ENCODE data around the gene MYZAP. TPM values are rescaled to one million over a fixed set of nuclear protein-coding genes. Genes with fewer than 3 reads are reported as not detected.

Gene MYZAP
- total RNA-seq, 1 experiment from 2014 or later, result not detected

DNA sequence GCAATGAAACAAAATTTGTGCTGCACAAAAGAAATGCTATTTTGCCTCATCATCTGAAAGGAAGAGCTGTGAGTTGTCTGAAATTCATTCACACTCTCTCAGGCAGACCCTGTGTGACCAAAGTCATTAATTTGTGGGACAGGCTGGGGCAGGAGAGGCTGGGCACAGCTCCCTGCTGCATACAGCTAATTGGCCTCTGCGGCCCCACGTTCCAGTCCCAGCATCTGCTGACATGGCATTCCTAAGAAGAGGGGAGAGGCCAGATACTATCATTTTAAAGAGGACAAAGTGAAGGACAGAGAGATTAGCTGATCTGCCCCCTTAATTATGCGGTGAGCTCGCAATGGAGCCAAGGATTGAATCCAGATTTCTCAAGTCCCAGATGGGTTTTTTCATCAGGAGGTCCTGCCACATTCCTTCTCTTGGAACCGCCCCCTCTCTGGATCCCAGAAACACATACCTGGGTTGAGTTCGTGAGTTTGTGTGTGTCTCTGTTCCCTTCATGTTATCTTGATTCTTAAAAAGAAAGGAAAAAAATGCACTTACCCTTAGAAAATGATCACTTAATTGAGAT, 139.9 kb downstream of the MYZAP start:
- Histone ChIP-seq H3K36me3 (ENCODE audit: insufficient read depth, low read length, poor library complexity, severe bottlenecking) (no peaks in the 10 kb centered on the region), H3K9me3 (ENCODE audit: low read depth, low read length, poor library complexity, severe bottlenecking) (peaks cover 1% of the 10 kb centered on the region), H3K4me3 (ENCODE audit: low read depth, low read length, poor library complexity, severe bottlenecking) (no peak overlapping the region), H3K4me1 (ENCODE audit: insufficient read depth, low read length, poor library complexity, severe bottlenecking) (peaks cover 12% of the 10 kb centered on the region), H3K27ac (ENCODE audit: low read depth, low read length, poor library complexity, severe bottlenecking) (no peak overlapping the region), H3K27me3 (replicated peaks; ENCODE audit: insufficient read depth, low read depth, low read length, poor library complexity) (no peaks in the 10 kb centered on the region)
- CTCF ChIA-PET, result interaction anchor here (2.3 kb wide), 1 partner anchor 339 kb away, joined by 10 read pairs; no protein-coding TSS in a partner anchor
- POLR2A ChIA-PET (ENCODE audit: low non-redundant PET), result interaction anchor here (0.6 kb wide), 1 partner anchor 25 kb away, joined by 4 read pairs; no protein-coding TSS in a partner anchor
- intact Hi-C loops (cut with micrococcal nuclease; ENCODE audit: unreplicated experiment), result loop anchor here (10.0 kb wide), 2 partner anchors 333 to 453 kb away; partner anchors contain the start of gene ALDH1A2
- no TSS peak for BruUV-seq (replicated peaks)
- DNase-seq (ENCODE audit: low spot score), result no peak
- TF ChIP-seq EZH2 (IDR thresholded peaks at IDR 0.05; ENCODE audit: borderline replicate concordance, low read depth, low read length, poor library complexity, severe bottlenecking) (no peak), CTCF (conservative IDR thresholded peaks at IDR 0.05; ENCODE audit: low read depth, low read length) (no peak)

DNA sequence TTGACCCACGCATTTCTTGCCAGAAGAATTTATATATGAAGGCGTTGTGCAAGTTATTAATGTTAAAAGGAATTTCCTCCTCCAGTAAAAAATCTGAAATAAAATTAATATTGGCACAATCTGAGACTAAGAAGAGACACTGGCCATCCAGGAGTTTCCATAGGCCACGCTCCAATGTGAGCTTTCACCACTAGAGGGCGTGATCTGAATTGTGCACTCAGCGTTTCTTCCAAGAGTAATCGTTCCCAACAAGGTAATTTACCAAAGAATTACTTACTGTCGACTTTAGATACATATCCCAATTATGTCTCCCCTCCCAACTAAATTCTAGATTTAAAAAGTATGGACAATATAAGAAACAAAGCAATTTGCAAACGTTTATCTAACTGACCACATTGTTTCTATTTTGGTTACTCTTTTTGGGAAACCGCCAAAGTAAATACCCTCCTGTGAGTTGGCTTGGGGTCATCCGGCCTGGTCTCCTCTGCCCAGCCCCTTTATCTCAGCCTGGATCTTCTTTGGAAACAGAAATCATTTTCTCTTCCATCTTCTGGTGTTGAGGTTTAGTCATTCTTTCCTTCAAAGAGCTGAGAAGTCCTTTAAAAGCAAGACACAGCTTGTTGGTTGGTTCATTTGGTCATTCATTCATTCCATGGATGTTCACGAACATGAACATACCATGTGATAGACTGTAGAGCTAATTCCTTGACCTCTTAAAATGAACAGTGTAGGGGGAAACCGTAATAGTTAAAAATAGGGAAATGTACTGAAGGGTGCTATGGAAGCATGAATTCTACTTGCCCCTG, 141.0 kb downstream of the MYZAP start:
- Histone ChIP-seq H3K27me3 (replicated peaks; ENCODE audit: insufficient read depth, low read depth, low read length, poor library complexity) (no peaks in the 10 kb centered on the region), H3K4me3 (ENCODE audit: low read depth, low read length, poor library complexity, severe bottlenecking) (no peak overlapping the region), H3K27ac (ENCODE audit: low read depth, low read length, poor library complexity, severe bottlenecking) (no peak overlapping the region), H3K9me3 (ENCODE audit: low read depth, low read length, poor library complexity, severe bottlenecking) (peaks cover 6% of the 10 kb centered on the region), H3K36me3 (ENCODE audit: insufficient read depth, low read length, poor library complexity, severe bottlenecking) (no peaks in the 10 kb centered on the region), H3K4me1 (ENCODE audit: insufficient read depth, low read length, poor library complexity, severe bottlenecking) (peaks cover 12% of the 10 kb centered on the region)
- ChIA-PET POLR2A (ENCODE audit: low non-redundant PET) (no interaction called here), CTCF (interaction anchor here (0.6 to 2.3 kb wide), 9 partner anchors 12 to 597 kb away, joined by 3 to 10 read pairs (median 4); no protein-coding TSS in a partner anchor)
- peak; percentile 94 for TF ChIP-seq CTCF (conservative IDR thresholded peaks at IDR 0.05; ENCODE audit: low read depth, low read length)
- no peak for TF ChIP-seq EZH2 (IDR thresholded peaks at IDR 0.05; ENCODE audit: borderline replicate concordance, low read depth, low read length, poor library complexity, severe bottlenecking)
- no TSS peak for BruUV-seq (replicated peaks)
- intact Hi-C loops (cut with micrococcal nuclease; ENCODE audit: unreplicated experiment), result loop anchor here (10.0 kb wide), 2 partner anchors 332 to 452 kb away; partner anchors contain the start of gene ALDH1A2
- peak; percentile 68 for DNase-seq (ENCODE audit: low spot score)

GRCh38 chr15:57734860-57735259, 143.2 kb downstream of the MYZAP start:
- intact Hi-C loops (cut with micrococcal nuclease; ENCODE audit: unreplicated experiment), result loop anchor here (10.0 kb wide), 2 partner anchors 330 to 450 kb away; partner anchors contain the start of gene ALDH1A2
- H3K27ac ChIP-seq (ENCODE audit: low read depth, low read length, poor library complexity, severe bottlenecking), result no peak overlapping the region
- ChIA-PET POLR2A (ENCODE audit: low non-redundant PET) (no interaction called here), CTCF (interaction anchor here (0.6 to 1.2 kb wide), 3 partner anchors 9 to 584 kb away, joined by 3 to 5 read pairs (median 3); no protein-coding TSS in a partner anchor)
- no peak overlapping the region for H3K4me3 ChIP-seq (ENCODE audit: low read depth, low read length, poor library complexity, severe bottlenecking)
- TF ChIP-seq EZH2 (IDR thresholded peaks at IDR 0.05; ENCODE audit: borderline replicate concordance, low read depth, low read length, poor library complexity, severe bottlenecking) (no peak), CTCF (conservative IDR thresholded peaks at IDR 0.05; ENCODE audit: low read depth, low read length) (no peak)
- no TSS peak for BruUV-seq (replicated peaks)
- H3K4me1 ChIP-seq (ENCODE audit: insufficient read depth, low read length, poor library complexity, severe bottlenecking), result peaks cover 12% of the 10 kb centered on the region
- no peaks in the 10 kb centered on the region for H3K27me3 ChIP-seq (replicated peaks; ENCODE audit: insufficient read depth, low read depth, low read length, poor library complexity)
- no peak for DNase-seq (ENCODE audit: low spot score)
- H3K9me3 ChIP-seq (ENCODE audit: low read depth, low read length, poor library complexity, severe bottlenecking), result peaks cover 6% of the 10 kb centered on the region
- H3K36me3 ChIP-seq (ENCODE audit: insufficient read depth, low read length, poor library complexity, severe bottlenecking), result no peaks in the 10 kb centered on the region

Other genes with a start within 250 kb of the MYZAP start
- 0.58 and 1.1 TPM in 2 replicates for gene CGNL1, start 215.4 kb upstream of the MYZAP start, total RNA-seq (2021)
- gene POLR2M, start 114.8 kb downstream of the MYZAP start, total RNA-seq (2021), result 106 and 115 TPM in 2 replicates